GM12873 (cell line): ENCODE data around the gene BDH1.
A peak's percentile ranks its signal among the peaks of the same experiment; 100 is the strongest.

Experiments
- TF ChIP-seq, protein P1 (sequence below): IDR thresholded peaks from 2 replicates; pipeline ENCODE4 v1.5.1; 2012; ENCODE audit warnings: low read depth, mild to moderate bottlenecking, moderate library complexity, low read length, control low read depth; ENCODE audit not compliant: insufficient read depth; ENCODE audit errors: missing control alignments

Gene BDH1

DNA sequence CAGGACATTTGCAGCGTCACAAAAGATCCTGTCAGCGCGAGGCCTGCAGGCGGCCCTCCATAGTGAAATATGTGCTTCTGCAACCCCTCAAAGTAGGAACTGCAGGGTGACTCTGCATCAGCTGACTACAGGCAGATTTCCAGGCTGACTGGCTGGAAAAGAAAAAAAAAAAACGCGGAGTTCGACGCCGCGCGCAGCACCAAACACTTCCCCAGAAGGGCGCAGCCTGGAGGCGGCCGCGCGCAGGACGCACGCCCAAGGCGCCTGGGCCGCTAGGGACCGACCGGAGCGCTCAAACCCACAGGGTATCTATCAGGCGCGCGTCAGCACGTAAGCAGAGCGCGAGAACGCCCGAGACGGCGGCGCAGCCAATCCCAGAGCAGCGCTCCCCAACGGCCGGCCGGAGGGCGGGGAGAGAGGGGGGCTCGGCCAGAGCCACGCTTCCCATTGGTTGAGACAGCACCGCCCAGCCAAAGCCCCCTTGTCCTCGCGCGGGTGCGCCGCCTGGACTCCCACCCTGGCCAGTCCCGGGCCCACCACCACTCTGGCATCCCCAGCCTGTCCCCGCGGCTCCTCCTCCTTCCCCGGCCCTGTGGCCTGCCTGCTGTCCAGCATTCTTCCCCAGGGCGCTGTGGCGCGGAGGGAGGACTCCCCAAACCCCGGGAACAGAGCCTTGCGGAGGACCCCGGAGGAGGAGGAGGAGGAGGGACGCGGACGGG lies 1.0 kb downstream of the BDH1 start:
- TF ChIP-seq, protein P1, sequence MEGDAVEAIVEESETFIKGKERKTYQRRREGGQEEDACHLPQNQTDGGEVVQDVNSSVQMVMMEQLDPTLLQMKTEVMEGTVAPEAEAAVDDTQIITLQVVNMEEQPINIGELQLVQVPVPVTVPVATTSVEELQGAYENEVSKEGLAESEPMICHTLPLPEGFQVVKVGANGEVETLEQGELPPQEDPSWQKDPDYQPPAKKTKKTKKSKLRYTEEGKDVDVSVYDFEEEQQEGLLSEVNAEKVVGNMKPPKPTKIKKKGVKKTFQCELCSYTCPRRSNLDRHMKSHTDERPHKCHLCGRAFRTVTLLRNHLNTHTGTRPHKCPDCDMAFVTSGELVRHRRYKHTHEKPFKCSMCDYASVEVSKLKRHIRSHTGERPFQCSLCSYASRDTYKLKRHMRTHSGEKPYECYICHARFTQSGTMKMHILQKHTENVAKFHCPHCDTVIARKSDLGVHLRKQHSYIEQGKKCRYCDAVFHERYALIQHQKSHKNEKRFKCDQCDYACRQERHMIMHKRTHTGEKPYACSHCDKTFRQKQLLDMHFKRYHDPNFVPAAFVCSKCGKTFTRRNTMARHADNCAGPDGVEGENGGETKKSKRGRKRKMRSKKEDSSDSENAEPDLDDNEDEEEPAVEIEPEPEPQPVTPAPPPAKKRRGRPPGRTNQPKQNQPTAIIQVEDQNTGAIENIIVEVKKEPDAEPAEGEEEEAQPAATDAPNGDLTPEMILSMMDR, result peak; percentile 59

DNA sequence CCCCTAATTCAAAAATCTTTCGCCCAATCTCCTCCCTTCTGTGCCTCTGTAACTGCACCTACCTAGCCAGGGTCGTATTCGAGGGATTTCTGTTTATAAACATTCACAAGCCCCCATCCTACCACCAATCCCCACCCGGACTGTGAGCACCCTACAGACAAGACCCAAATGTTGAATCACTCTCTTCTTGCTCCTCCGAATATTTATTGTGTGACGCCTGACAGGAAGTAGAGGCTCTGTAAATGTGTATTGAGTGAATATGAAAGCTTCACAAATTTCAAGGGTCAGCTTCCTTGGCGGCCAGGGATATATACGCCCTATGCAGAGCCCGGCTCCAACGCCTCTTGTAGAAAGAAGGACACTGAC lies 1.6 kb downstream of the BDH1 start:
- TF ChIP-seq, protein P1, result no peak

DNA sequence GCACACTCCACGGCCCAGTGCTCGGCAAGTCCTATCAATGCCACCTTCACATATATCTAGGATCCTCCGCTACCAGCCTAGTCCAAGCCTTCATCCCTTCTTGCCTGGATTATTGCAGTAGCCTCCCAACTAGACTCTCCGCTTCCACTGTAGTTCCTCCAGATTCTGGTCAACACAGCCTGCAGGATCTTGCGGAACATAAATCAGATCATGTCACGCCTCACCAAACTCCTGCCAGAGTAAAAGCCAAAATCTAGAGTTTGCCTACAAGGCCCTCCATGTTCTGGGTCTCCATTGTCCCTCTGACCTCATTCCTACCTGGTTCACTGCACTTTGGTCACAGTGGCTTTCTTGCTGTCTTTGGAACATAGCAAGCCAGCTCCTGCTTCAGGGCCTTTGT lies 3.6 kb downstream of the BDH1 start:
- TF ChIP-seq, protein P1, result no peak

DNA sequence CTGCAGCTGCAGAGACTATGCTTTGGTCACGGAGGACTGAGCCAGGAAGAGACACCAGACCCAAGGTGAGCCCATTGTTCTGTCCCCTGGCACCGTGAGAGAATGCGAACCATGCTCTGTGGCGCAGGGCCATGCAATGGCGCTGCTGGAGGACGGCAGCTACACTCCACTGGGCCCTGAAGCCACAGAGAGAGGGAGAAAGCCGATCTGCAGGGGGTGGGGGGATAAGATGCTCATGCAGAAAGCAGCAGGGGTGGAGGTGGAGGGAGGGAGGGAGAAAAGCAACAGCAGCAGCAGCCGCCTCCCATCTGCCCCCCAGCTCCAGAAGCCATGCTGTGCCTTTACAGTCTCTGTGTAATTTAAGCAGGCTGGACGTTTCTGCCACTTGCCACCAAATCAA lies 5.3 kb downstream of the BDH1 start:
- TF ChIP-seq, protein P1, result no peak

DNA sequence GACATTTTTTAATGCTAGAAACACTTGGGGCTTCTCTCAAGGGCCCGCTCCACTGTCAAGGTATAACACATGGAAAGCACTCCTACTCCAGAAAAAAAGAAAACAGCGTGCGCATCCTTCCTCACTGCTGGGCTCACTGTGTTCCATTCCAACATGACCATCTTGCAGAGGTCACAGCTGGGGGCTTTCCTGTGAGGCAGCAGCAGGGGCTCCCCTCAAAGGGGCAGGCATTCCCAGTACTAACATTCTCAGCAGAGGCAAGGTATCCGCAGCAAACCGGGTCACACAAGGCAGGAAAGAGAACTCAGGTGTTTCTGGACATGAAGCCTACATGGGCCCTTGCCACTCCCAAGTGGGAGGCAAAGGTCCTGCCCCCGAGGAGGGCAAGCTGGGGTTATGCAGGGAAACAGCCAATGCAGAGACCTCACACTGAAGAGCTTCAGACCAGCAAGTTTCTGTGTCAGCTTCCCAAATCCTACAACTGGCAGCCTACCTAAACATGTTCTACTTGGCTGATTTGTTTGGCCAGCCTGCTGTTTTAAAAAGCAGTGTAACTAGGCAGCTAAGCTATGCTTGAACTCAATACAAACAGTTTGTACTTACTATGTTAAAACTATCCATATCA lies 6.4 kb downstream of the BDH1 start:
- TF ChIP-seq, protein P1, result no peak

DNA sequence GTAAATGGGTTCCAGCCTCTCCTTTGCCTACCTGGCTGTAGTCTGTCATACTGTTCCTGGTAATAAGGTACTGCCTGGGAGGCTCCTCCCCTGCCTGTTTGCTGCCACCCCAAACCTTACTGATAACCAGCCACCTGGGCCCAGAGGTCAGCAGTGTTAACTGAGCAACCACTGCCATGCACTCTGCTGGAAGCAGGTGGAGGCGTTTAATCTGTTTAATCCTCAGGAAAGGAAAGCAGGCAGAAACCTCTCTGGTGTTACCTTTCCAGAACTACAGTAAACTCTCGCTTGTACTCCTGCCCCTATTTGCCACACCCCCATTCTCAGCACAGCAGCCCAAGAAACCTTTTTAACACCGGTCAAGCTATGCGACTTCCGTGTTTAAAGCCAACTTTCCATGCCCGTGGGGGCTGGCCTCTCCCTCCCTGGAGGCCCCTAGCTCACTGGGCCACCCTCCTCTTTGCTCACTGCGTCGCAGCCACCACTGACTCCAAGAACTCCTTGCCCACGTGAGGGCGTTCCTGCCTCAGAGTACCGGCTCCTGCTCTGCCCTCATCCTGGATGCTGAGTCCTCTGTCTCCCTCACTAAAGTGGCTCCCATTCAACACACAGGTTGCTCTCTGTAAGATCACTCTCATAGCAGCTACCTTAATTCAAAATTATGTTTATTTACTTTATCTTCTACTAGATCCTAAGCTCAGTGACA lies 8.3 kb downstream of the BDH1 start:
- TF ChIP-seq, protein P1, result no peak
